ENCODE results near the gene FMO3.

The FMO3 gene

GRCh38 chr1:171090604-171091003, at the start of gene FMO3:
Gene FMO3 (plus strand): TSS chr1:171090905. CDS start chr1:171092659, 1,754 bp downstream.
- DNase-seq (ENCODE audit: low spot score) (no peak), FAIRE-seq (no peak)

- FAIRE-seq (no peak), DNase-seq (ENCODE audit: low spot score) (no peak)
Observed at GRCh38 chr1:171048014-171048413, 42.7 kb upstream of the FMO3 start.

- DNase-seq (ENCODE audit: low spot score) (no peak), FAIRE-seq (no peak)
Observed at GRCh38 chr1:171052977-171053376, 37.7 kb upstream of the FMO3 start.

DNA sequence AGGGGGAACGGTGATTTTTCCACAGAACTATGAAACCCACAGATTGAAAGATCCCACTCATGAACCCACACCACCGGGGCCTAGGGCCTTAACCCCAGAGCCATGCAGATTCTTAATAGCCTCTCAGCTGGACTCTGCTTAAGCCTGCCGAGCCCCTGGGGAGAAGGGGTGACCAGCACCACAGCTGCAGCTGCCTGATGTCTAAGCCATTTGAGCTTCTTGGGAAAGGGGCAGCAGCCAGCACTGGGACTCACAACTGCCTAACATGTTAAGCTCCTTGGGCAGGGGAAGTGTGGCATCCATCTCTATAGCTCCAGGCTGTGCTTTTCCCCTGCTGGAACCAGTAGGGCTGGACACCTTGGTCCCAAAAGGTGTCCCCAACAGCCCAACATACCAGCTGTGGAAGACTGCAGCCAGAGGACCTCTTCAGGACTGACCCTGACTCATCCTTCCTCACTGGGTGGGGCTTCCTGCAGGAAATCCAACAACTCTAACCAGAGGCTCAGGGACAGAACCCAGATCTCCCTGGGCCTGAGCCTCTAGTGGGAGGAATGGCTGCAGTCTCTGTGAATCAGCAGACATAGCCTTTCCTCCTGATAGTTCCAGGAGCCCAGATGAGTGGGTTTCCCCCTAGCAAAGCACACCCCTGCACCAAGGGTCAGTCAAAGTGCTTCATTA, 34.6 kb upstream of the FMO3 start:
- DNase-seq (ENCODE audit: low spot score) = no peak
- no peak for FAIRE-seq

DNA sequence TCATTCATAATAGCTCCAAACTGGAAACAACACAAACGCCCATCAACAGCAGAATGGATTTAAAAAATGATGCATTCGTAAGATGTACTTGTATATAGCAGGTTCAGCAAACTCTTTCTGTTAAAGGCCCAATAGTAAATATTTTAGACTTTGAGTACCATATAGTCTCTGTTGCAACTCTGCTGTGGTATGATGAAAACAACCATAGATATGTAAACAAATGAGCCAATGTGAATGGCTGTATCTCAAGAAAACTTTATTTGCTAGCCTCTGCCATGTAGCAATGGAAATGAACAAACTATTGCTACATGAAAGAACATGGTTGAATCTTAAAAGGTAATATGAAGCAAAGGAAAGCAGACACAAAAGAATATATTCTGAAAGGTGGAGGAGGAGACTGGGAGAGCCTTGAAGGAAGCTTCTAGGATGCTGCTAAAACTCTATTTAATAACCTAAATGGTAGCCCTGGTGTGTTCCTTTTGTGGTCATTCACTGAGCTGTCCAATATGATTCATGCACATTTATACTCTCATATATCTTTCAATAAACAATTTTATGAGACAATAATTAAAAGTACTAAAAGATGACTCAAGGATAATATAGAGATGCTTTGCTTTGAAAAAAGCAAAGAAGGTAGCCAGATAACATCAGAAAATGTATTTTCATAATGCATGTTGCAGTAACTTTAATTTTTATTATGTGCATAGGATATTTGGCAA, 29.1 kb upstream of the FMO3 start:
- no peak for DNase-seq (ENCODE audit: low spot score)
- FAIRE-seq = no peak

- DNase-seq (ENCODE audit: low spot score) = no peak
- FAIRE-seq = no peak
Observed at GRCh38 chr1:171062902-171063301, 27.8 kb upstream of the FMO3 start.

- DNase-seq (ENCODE audit: low spot score) (no peak), FAIRE-seq (no peak)
Observed at GRCh38 chr1:171075041-171075440, 15.7 kb upstream of the FMO3 start.

DNA sequence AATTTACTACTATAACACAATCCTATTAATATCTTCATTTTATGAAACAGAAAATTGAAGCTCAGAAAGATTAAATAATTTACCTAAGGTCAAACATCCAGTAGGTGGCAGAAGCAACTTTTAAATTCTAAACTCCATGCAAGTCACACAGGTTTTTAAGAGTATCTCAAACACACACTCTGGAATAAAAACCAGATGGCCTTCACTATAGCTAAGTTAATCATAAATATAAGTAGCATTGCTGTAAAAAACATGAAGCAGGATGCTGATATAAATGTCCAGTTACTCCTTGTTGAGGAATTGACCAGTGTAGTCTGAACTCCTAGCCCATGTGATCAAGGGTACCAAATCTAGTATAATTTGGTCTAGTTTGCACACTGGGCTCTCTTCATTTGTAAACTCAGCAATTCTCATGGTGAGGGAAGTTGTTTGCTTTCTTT, 9.4 kb upstream of the FMO3 start:
- FAIRE-seq (peak; percentile 32), DNase-seq (ENCODE audit: low spot score) (no peak)

DNA sequence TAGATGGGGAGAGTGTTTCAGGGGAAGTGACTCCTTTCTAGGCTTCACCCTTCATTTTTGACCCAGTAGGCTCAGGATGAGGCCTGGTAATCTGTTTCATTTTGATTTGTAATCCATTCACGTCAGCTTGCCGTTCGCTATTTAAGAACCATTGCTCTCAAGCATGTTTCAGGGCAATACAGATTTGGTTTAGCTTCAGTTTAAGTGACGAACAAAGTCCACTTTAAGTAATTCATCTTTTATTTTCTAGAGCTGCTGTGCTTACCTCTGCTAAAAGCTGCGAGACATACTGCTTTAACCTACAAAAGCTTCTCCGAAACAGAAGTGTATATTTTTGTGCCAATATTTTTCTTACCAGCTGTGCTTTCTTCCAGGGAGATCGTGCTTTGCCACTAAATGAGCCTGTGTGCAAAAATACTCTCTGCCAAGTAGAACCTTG, 8.9 kb upstream of the FMO3 start:
- no peak for FAIRE-seq

GRCh38 chr1:171082606-171083005, 8.1 kb upstream of the FMO3 start:
- no peak for DNase-seq (ENCODE audit: low spot score)
- FAIRE-seq = no peak

More for the DNA sequence above, 8.9 kb upstream of the FMO3 start:
- DNase-seq (ENCODE audit: low spot score) = no peak

- no peak for DNase-seq (ENCODE audit: low spot score)
- no peak for FAIRE-seq
Observed at GRCh38 chr1:171083222-171083621, 7.5 kb upstream of the FMO3 start.

DNA sequence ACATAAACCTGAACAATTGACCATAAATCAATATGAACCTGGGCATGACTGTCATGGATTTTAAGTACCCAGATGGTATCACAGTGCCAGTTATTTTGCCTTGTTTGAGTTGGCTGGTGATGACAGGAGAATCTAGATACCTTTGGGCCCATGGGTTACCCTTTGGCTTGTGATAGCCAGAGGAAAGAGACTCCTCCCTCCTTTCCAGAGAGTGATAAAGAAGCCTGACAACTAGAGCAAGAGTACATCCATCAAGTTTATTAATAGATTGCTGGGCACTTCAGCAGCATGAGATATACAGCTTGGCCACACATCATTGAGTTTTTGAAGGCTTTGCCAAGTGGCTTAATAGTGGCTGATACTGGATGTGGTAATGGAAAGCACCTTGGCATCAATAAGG, 6.6 kb upstream of the FMO3 start:
- FAIRE-seq (no peak), DNase-seq (ENCODE audit: low spot score) (no peak)

DNA sequence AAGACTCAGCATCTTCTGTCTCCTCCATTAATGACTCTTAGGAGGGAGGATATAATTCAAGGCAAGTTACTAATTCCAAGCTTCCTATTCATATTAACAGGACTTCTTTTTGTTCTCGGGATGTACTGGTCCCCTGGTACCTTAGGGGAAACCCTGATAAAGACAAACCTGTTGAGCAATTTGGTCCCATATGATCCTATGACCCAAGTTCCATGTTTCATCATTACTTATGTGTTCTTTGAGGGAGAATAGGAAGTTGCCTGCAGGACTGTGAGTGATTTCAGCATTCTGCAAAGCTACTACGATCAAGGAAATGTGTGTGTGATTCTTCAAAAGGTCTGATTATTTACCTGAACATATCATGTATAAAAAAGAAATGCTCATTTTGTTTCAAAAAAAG, 5.8 kb upstream of the FMO3 start:
- no peak for FAIRE-seq

DNA sequence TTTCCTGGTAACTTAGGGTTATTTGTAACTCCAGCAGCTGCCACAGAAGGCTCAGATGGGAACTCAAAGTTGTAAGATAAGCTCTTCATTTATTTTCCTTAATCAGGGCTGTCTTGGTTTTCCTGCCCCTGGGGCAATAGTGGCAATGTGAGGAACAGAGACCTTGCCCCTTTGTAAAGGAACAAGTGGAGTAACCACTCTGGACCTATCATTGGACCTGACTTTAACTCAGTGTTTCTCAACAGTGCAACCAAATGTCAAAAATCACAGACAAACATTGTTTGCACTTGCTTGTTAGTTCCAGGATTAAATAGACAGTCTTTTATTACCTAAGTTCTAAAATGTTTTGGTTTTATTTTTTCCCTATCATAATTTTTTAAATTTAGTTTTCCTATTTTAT, 2.8 kb upstream of the FMO3 start:
- FAIRE-seq (no peak), DNase-seq (ENCODE audit: low spot score) (no peak)

More for the DNA sequence above, 5.8 kb upstream of the FMO3 start:
- DNase-seq (ENCODE audit: low spot score) = no peak

DNA sequence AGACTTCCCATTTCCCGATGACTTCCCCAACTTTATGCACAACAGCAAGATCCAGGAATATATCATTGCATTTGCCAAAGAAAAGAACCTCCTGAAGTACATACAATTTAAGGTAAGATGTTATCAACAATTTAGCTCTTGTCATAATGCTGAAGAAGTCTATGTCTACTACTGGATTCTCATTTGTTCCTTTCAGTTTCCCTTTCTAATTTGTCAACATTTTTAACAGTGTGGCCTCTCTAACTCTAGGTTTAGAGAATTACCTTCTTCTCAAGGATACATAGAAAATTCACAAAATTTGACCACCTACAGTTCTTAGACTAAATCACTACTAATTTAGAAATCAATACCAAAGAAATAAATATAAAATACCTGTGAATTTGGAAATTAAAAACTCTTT, 13.2 kb downstream of the FMO3 start:
- FAIRE-seq (no peak), DNase-seq (ENCODE audit: low spot score) (no peak)

DNA sequence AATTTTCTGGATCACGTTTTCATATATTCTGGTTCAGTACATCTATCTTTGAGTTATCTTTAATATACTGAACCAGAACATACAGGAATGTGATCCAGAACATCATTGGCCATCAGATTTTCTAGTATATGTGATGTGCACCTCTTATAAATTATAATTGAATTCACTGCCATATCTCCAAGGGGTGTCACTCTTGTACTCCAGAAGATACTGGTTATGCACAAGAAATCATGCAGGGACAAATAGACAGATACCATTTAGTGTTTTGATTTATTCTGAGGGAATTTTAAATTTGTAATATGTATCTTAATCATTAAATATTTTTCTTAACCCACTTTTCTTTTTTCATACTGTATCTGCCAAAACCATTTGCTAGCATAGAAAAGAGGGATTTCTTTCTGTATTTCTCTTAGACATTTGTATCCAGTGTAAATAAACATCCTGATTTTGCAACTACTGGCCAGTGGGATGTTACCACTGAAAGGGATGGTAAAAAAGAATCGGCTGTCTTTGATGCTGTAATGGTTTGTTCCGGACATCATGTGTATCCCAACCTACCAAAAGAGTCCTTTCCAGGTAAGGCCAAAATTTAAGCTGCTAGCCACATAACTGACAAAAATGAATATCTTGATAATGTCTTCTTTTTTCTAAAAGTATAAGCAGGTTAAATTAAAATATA, 16.7 kb downstream of the FMO3 start:
- no peak for DNase-seq (ENCODE audit: low spot score)
- FAIRE-seq = no peak

DNA sequence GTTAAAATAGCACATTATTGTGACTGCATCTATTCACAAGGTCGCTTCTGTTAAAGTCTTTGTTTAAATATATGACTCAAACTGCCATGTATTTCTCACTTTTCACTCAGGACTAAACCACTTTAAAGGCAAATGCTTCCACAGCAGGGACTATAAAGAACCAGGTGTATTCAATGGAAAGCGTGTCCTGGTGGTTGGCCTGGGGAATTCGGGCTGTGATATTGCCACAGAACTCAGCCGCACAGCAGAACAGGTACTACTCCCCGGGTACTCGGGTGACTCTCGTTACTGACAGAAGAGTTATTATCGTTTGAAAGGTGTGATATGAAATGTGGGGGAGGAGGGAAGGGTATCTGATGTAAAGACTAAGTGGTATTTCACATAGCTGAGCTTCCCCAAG, 17.3 kb downstream of the FMO3 start:
- DNase-seq (ENCODE audit: low spot score) (no peak), FAIRE-seq (no peak)

DNA sequence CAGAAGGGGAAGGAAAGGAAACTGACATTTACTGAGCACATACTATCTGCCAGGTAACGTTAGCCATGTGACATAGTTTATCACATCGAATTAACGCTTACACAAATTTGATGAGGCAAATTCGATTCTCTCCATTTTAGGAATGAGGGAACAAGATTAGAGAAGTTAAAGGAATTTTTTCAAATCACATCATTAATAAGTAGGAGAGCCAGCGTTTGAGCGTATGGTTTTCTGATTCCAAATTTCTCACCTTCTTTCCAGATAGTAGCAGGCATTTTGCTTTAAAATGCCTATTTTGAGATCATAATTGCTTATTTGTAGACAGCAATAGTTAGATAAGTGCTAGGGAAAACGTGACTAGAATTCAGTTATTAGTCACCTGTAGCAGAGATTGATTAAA, 19.3 kb downstream of the FMO3 start:
- DNase-seq (ENCODE audit: low spot score) = no peak
- no peak for FAIRE-seq

- DNase-seq (ENCODE audit: low spot score) = no peak
- FAIRE-seq = no peak
Observed at GRCh38 chr1:171110621-171111326, 20.1 kb downstream of the FMO3 start.

DNA sequence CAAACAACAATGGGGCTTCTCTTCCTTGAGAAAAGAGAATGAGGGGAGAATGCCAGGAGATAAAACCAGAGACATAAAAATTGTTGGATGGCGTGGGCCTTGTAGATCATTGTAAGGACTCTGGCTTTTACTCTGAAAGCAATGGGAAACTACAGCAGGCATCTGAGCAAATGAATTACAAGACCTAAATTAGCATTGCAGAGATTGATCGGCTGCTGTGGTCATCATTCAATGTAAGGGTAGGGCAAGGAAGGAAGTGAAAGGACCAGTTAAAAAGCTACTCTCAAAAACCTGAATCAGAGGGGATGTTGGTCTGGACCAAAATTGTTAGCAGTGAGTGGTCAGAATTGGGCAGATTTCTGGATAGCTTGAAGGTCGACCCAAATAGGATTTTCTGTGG, 21.4 kb downstream of the FMO3 start:
- FAIRE-seq (no peak), DNase-seq (ENCODE audit: low spot score) (no peak)

GRCh38 chr1:171113382-171113781, 22.7 kb downstream of the FMO3 start:
- no peak for FAIRE-seq
- DNase-seq (ENCODE audit: low spot score) = no peak

Data from RCC 7860 (cell line).